HepG2 (cell line): ENCODE data around the gene KCNJ14. TPM values are rescaled to one million over a fixed set of nuclear protein-coding genes. Genes with fewer than 3 reads are reported as not detected.
A peak's percentile ranks its signal among the peaks of the same experiment; 100 is the strongest.

ENCODE experiments used
- ATAC-seq: fragments of 200-7000 bp; cut with Tn5 transposase; 3 replicates; pipeline ENCODE4 v1.9.1; 2020; ENCODE audit warnings: mild to moderate bottlenecking, moderate library complexity
- BruUV-seq: library from RNA; stranded (reverse); fragments of 400-500 nt; replicated peaks from 2 replicates; lab custom pipeline; 2021; lab: Mats Ljungman, UMichigan
- CTCF ChIA-PET: fragments of 300-600 bp; formaldehyde crosslinking; extraction: SDS; loops from one replicate; lab custom pipeline; 2021; ENCODE audit warnings: low total read pairs, inconsistent platforms, low intra/inter-chr PET ratio; lab: Yijun Ruan, JAX
- POLR2A ChIA-PET: fragments of 350-600 bp; sonication (Branson Sonifier 250); formaldehyde crosslinking; loops from one replicate; lab custom pipeline; 2020; ENCODE audit warnings: antibody characterized with exemption, inconsistent platforms; lab: Yijun Ruan, JAX
- DNase-seq: peaks from one replicate; pipeline ENCODE4 v3.0.0-alpha.2; 2015; ENCODE audit warnings: low spot score
- FAIRE-seq: peaks from 3 replicates; lab custom pipeline; 2011; peaks lifted over from hg19 to GRCh38; lab: Jason Lieb, UNC
- H2AFZ ChIP-seq: one replicate; pipeline ENCODE4 v1.6.1; 2011; ENCODE audit warnings: low read length, inconsistent platforms
- H3K27ac ChIP-seq: fragments of 300-600 bp; 3 replicates; pipeline ENCODE4 v1.8.0; 2011; ENCODE audit warnings: mixed run types, mild to moderate bottlenecking, mixed read lengths, low read length, inconsistent platforms; ENCODE audit not compliant: insufficient read depth; ENCODE audit errors: extremely low read length
- H3K27me3 ChIP-seq, 2 experiments: fragments of 200-600 bp in 1 of 2; 2 replicates in 1 of 2; 3 replicates in 1 of 2; pipeline versions ENCODE4 v1.6.0 to v1.8.0; 2011; ENCODE audit warnings: low read length in 2 of 2, mild to moderate bottlenecking in 2 of 2, moderate library complexity in 2 of 2, inconsistent platforms in 1 of 2; ENCODE audit not compliant: insufficient read depth in 2 of 2, control insufficient read depth in 1 of 2
- H3K36me3 ChIP-seq, 2 experiments: fragments of 200-600 bp in 1 of 2; replicated peaks in 1 of 2; 2 replicates in 1 of 2; 3 replicates in 1 of 2; pipeline versions ENCODE4 v1.5.1 to v1.8.0; 2011; ENCODE audit warnings: low read length in 2 of 2, inconsistent platforms in 1 of 2; ENCODE audit not compliant: insufficient read depth in 2 of 2, control insufficient read depth in 1 of 2
- H3K4me1 ChIP-seq: 2 replicates; pipeline ENCODE4 v1.5.1; 2012; ENCODE audit warnings: low read length, inconsistent platforms; ENCODE audit not compliant: insufficient read depth
- H3K4me2 ChIP-seq: 2 replicates; pipeline ENCODE4 v1.6.0; 2011; ENCODE audit warnings: low read depth, low read length, inconsistent platforms
- H3K4me3 ChIP-seq, 3 experiments: fragments of 200-600 bp in 1 of 3; sonication (generic), shearing (Covaris generic) in 1 of 3; replicated peaks in 1 of 3; 2 replicates each; pipeline ENCODE4 v1.5.1; 2011 to 2016; ENCODE audit warnings: low read length in 3 of 3, inconsistent platforms in 2 of 3, low read depth in 2 of 3, mild to moderate bottlenecking in 2 of 3, control low read depth in 1 of 3, mixed read lengths in 1 of 3; ENCODE audit not compliant: insufficient read depth in 1 of 3
- H3K79me2 ChIP-seq: one replicate; pipeline ENCODE4 v1.6.1; 2011; ENCODE audit warnings: low read length, inconsistent platforms; ENCODE audit not compliant: insufficient read depth
- H3K9ac ChIP-seq: 2 replicates; pipeline ENCODE4 v1.6.0; 2011; ENCODE audit warnings: mild to moderate bottlenecking, low read depth, low read length, inconsistent platforms; ENCODE audit not compliant: insufficient read depth
- H3K9me3 ChIP-seq: 2 replicates; pipeline ENCODE4 v1.5.1; 2012; ENCODE audit warnings: mild to moderate bottlenecking, low read length
- H4K20me1 ChIP-seq: 2 replicates; pipeline ENCODE4 v1.6.0; 2011; ENCODE audit warnings: inconsistent platforms, mild to moderate bottlenecking, low read length, moderate library complexity; ENCODE audit not compliant: insufficient read depth
- BRD4 ChIP-seq: sonication (generic); formaldehyde crosslinking; IDR thresholded peaks from 2 replicates; pipeline ENCODE4 v1.4.0; 2020; ENCODE audit warnings: missing genetic modification reagents
- CREM ChIP-seq, 2 experiments: sonication (generic) in 1 of 2; formaldehyde crosslinking in 1 of 2; IDR thresholded peaks; 2 replicates each; pipeline versions ENCODE4 v1.4.0 to v1.6.1; 2016 to 2020; ENCODE audit warnings: antibody characterized with exemption in 1 of 2, mild to moderate bottlenecking in 1 of 2, missing genetic modification reagents in 1 of 2
- HCFC1 ChIP-seq: fragments of 150-350 bp; IDR thresholded peaks from 2 replicates; pipeline ENCODE4 v1.6.1; 2014; ENCODE audit warnings: low read depth, low read length
- NAIF1 ChIP-seq: sonication (generic); formaldehyde crosslinking; IDR thresholded peaks from 2 replicates; pipeline ENCODE4 v1.5.0; 2020; ENCODE audit warnings: mild to moderate bottlenecking, missing genetic modification reagents, borderline replicate concordance
- NFYB ChIP-seq: sonication (generic); formaldehyde crosslinking; IDR thresholded peaks from 2 replicates; pipeline ENCODE4 v1.4.0; 2020; ENCODE audit warnings: missing genetic modification reagents
- SIX4 ChIP-seq: sonication (generic); formaldehyde crosslinking; IDR thresholded peaks from 2 replicates; pipeline ENCODE4 v1.4.0; 2020; ENCODE audit warnings: missing genetic modification reagents
- THAP11 ChIP-seq: IDR thresholded peaks from 2 replicates; pipeline ENCODE4 v1.6.1; 2016; ENCODE audit warnings: missing biosample characterization, missing genetic modification reagents
- YY1 ChIP-seq: IDR thresholded peaks from 2 replicates; pipeline ENCODE4 v1.6.1; 2011; ENCODE audit warnings: low read length, low read depth, moderate library complexity, mild to moderate bottlenecking; ENCODE audit not compliant: insufficient read depth, insufficient replicate concordance
- ZFY ChIP-seq: sonication (generic); formaldehyde crosslinking; IDR thresholded peaks from 2 replicates; pipeline ENCODE4 v1.4.0; 2020; ENCODE audit warnings: missing genetic modification reagents
- whole genome bisulfite sequencing: methylation state at CpG from one replicate; pipeline ENCODE4 v1.1.6; 2017; ENCODE audit warnings: low lambda C conversion rate; 5-methylcytosine and 5-hydroxymethylcytosine counted together
- in situ Hi-C: cut with HindIII; loops from 2 replicates; pipeline ENCODE4 v1.10.0; 2017; ENCODE audit warnings: low pct_unique_long_range_greater_than_20kb; ENCODE audit not compliant: extremely low pct_ligation_motif_present
- intact Hi-C: fragments of 100-400 bp; cut with micrococcal nuclease; formaldehyde crosslinking; loops from one replicate; pipeline ENCODE4 v1.10.0; 2022; ENCODE audit not compliant: unreplicated experiment
- polyA plus RNA-seq, 8 experiments: library from polyadenylated mRNA; depleted of rRNA in 3 of 8; stranded (reverse) in 7 of 8; unstranded in 1 of 8; fragments of >200 nt; fragmentation: Illumina TruSeq in 4 of 8; extraction: Trizol in 4 of 8; gene quantifications; 2 replicates each; pipeline versions ENCODE4 v1.2.1 to v1.2.3, GENCODE V29; 2011 to 2016; ENCODE audit warnings: low read depth in 4 of 8, missing spikeins in 1 of 8, mixed read lengths in 1 of 8; ENCODE audit not compliant: insufficient read depth in 1 of 8
- total RNA-seq, 5 experiments: library from RNA; depleted of rRNA; stranded (reverse); fragments of >200 nt; fragmentation: Illumina TruSeq; extraction: Trizol; gene quantifications; 2 replicates each; pipeline ENCODE4 v1.2.3, GENCODE V29; 2016; ENCODE audit warnings: low read depth in 1 of 5
- TF ChIP-seq, protein P1 (sequence below): sonication (generic); formaldehyde crosslinking; IDR thresholded peaks from 2 replicates; pipeline ENCODE4 v1.5.0; 2020; ENCODE audit warnings: missing genetic modification reagents
- TF ChIP-seq, protein P2 (sequence below): sonication (generic); formaldehyde crosslinking; IDR thresholded peaks from 2 replicates; pipeline ENCODE4 v1.4.0; 2020; ENCODE audit warnings: missing genetic modification reagents
- TF ChIP-seq, protein P3 (sequence below), 2 experiments: sonication (generic) in 1 of 2; formaldehyde crosslinking in 1 of 2; IDR thresholded peaks; 2 replicates each; pipeline versions ENCODE4 v1.4.0 to v1.6.1; 2016 to 2020; ENCODE audit warnings: borderline replicate concordance in 1 of 2, low read depth in 1 of 2, mild to moderate bottlenecking in 1 of 2, missing genetic modification reagents in 1 of 2
- TF ChIP-seq, protein P4 (sequence below): fragments of 450-650 bp; IDR thresholded peaks from 2 replicates; pipeline ENCODE4 v1.6.1; 2016

Gene KCNJ14
- total and polyA plus RNA-seq, 2 of the 13 experiments (the other 11 are each of a cell fraction or from before 2014, with no cell fraction given): 0.20 to 0.51 TPM

DNA sequence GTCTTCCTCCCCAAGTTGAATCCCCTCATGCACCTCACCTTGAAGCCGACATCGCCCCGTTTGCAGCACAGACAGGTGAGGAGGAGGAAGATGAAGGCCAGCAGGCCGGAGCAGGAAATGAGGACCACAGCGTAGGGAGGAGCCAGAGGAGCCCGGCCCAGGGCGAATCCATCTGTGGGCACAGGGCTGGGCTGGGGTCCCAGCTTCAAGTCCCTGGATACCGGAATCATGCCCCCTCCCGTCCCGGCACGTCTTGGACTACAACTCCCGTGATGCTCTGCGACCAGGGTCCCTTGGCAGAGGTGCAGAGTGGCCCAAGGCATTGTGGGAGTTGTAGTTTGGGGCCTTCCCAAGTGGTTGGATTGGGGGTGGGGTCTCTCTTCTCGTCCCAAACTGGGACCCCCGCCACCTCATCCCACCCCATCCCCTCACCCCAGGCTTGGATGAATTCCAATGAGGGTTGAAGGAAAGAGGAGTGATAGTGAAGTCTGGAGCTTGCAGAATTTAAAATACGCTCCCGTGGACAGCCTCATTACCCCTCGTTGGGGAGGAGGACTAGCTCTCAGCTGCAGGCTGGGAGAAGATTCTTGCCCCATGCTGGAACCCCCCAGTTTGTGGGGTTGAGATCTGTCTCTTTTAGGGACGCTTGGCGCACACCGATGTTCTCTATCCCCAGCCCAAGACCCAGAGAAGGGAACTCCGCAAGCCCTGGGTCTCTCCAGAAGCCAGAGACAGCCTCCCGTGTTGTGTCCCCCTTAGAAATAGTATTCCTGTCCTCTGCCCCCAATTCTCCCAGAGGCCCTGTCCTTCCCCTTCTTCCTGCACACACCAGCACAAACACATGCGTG lies 55.3 kb downstream of the KCNJ14 start:
- BruUV-seq: no TSS peak
- FAIRE-seq: no peak
- H3K4me1 ChIP-seq: peaks cover 18% of the 10 kb centered on the region
- H3K9me3 ChIP-seq: no peaks in the 10 kb centered on the region
- ChIA-PET CTCF (no interaction called here), POLR2A (no interaction called here)
- ATAC-seq: peak; percentile 52
- no peaks in the 10 kb centered on the region for H4K20me1 ChIP-seq
- H3K9ac ChIP-seq: no peak overlapping the region
- no peak overlapping the region for H3K4me3 ChIP-seq
- H3K27ac ChIP-seq: no peak overlapping the region
- in situ Hi-C loops: no loop called here
- DNase-seq: no peak
- H3K27me3 ChIP-seq: peaks cover 7 to 39% of the 10 kb centered on the region in 2 experiments; a peak in 4 of 5 replicates
- H3K79me2 ChIP-seq: no peaks in the 10 kb centered on the region
- H3K4me2 ChIP-seq: no peak overlapping the region; the same call in 1 of the 2 replicates
- no peak overlapping the region for H2AFZ ChIP-seq
- 18% methylated on average over 17 of the region's 24 CpGs for WGBS
- no peaks in the 10 kb centered on the region for H3K36me3 ChIP-seq
- intact Hi-C loops: no loop called here
- TF ChIP-seq, protein P1, sequence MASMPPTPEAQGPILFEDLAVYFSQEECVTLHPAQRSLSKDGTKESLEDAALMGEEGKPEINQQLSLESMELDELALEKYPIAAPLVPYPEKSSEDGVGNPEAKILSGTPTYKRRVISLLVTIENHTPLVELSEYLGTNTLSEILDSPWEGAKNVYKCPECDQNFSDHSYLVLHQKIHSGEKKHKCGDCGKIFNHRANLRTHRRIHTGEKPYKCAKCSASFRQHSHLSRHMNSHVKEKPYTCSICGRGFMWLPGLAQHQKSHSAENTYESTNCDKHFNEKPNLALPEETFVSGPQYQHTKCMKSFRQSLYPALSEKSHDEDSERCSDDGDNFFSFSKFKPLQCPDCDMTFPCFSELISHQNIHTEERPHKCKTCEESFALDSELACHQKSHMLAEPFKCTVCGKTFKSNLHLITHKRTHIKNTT (CRISPR knock-in tag): 0 out of 2 replicates have a peak, but pooled peaks have one; percentile 78
- TF ChIP-seq NAIF1 (CRISPR knock-in tag) (no peak), SIX4 (no peak), YY1 (peak; percentile 21), ZFY (CRISPR knock-in tag) (peak; percentile 19; the same call in 1 of the 2 replicates), CREM (IDR thresholded peaks at IDR 0.05) (peak; percentile 78), CREM (CRISPR knock-in tag; IDR thresholded peaks at IDR 0.05) (no peak), THAP11 (CRISPR knock-in tag) (peak; percentile 100), HCFC1 (peak; percentile 97), NFYB (CRISPR knock-in tag) (peak; percentile 7; the same call in 1 of the 2 replicates), BRD4 (no peak)
- TF ChIP-seq, protein P2, sequence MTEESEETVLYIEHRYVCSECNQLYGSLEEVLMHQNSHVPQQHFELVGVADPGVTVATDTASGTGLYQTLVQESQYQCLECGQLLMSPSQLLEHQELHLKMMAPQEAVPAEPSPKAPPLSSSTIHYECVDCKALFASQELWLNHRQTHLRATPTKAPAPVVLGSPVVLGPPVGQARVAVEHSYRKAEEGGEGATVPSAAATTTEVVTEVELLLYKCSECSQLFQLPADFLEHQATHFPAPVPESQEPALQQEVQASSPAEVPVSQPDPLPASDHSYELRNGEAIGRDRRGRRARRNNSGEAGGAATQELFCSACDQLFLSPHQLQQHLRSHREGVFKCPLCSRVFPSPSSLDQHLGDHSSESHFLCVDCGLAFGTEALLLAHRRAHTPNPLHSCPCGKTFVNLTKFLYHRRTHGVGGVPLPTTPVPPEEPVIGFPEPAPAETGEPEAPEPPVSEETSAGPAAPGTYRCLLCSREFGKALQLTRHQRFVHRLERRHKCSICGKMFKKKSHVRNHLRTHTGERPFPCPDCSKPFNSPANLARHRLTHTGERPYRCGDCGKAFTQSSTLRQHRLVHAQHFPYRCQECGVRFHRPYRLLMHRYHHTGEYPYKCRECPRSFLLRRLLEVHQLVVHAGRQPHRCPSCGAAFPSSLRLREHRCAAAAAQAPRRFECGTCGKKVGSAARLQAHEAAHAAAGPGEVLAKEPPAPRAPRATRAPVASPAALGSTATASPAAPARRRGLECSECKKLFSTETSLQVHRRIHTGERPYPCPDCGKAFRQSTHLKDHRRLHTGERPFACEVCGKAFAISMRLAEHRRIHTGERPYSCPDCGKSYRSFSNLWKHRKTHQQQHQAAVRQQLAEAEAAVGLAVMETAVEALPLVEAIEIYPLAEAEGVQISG (CRISPR knock-in tag): peak; percentile 71; the same call in 1 of the 2 replicates
- TF ChIP-seq, protein P3, sequence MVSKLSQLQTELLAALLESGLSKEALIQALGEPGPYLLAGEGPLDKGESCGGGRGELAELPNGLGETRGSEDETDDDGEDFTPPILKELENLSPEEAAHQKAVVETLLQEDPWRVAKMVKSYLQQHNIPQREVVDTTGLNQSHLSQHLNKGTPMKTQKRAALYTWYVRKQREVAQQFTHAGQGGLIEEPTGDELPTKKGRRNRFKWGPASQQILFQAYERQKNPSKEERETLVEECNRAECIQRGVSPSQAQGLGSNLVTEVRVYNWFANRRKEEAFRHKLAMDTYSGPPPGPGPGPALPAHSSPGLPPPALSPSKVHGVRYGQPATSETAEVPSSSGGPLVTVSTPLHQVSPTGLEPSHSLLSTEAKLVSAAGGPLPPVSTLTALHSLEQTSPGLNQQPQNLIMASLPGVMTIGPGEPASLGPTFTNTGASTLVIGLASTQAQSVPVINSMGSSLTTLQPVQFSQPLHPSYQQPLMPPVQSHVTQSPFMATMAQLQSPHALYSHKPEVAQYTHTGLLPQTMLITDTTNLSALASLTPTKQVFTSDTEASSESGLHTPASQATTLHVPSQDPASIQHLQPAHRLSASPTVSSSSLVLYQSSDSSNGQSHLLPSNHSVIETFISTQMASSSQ (IDR thresholded peaks at IDR 0.05; ENCODE audit: low read depth): no peak
- TF ChIP-seq, protein P3 (CRISPR knock-in tag; IDR thresholded peaks at IDR 0.05; ENCODE audit: borderline replicate concordance): no peak
- TF ChIP-seq, protein P4, sequence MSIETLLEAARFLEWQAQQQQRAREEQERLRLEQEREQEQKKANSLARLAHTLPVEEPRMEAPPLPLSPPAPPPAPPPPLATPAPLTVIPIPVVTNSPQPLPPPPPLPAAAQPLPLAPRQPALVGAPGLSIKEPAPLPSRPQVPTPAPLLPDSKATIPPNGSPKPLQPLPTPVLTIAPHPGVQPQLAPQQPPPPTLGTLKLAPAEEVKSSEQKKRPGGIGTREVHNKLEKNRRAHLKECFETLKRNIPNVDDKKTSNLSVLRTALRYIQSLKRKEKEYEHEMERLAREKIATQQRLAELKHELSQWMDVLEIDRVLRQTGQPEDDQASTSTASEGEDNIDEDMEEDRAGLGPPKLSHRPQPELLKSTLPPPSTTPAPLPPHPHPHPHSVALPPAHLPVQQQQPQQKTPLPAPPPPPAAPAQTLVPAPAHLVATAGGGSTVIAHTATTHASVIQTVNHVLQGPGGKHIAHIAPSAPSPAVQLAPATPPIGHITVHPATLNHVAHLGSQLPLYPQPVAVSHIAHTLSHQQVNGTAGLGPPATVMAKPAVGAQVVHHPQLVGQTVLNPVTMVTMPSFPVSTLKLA: peak; percentile 45
